HEK293 (cell line): ENCODE measurements around the gene PADI3.

Experiments used
- CTCF ChIA-PET: fragments of 350-600 bp; formaldehyde crosslinking; extraction: SDS; loops from one replicate; lab custom pipeline; 2021; ENCODE audit warnings: antibody characterized with exemption; lab: Yijun Ruan, JAX
- POLR2A ChIA-PET: fragments of 300-600 bp; formaldehyde crosslinking; extraction: SDS; loops from one replicate; lab custom pipeline; 2020; ENCODE audit warnings: antibody characterized with exemption, inconsistent platforms; lab: Yijun Ruan, JAX
- H3K27ac ChIP-seq: fragments of 200-500 bp; sonication (Bioruptor generic); 2 replicates; pipeline ENCODE4 v1.5.1; 2014; ENCODE audit warnings: low read depth, low read length, control low read depth, inconsistent platforms; ENCODE audit errors: extremely low read depth
- H3K36me3 ChIP-seq, 2 experiments: fragments of 200-500 bp in 1 of 2; sonication (Bioruptor generic) in 1 of 2; 1 replicate in 1 of 2; 2 replicates in 1 of 2; pipeline ENCODE4 v1.5.1; 2014 to 2017; ENCODE audit warnings: inconsistent platforms in 2 of 2, low read length in 2 of 2; ENCODE audit not compliant: control insufficient read depth in 2 of 2, insufficient read depth in 1 of 2
- H3K4me1 ChIP-seq: fragments of 200-500 bp; sonication (Bioruptor generic); 2 replicates; pipeline ENCODE4 v1.5.1; 2014; ENCODE audit warnings: mild to moderate bottlenecking, low read length, inconsistent platforms; ENCODE audit not compliant: control insufficient read depth, insufficient read depth
- H3K4me3 ChIP-seq: 2 replicates; pipeline ENCODE4 v1.5.1; 2011; ENCODE audit warnings: low read depth, mild to moderate bottlenecking, control low read depth, low read length, moderate library complexity
- H3K9me3 ChIP-seq: fragments of 200-500 bp; sonication (Bioruptor generic); 2 replicates; pipeline ENCODE4 v1.5.1; 2014; ENCODE audit warnings: low read depth, low read length, inconsistent platforms; ENCODE audit not compliant: control insufficient read depth, insufficient read depth
- FEZF1 ChIP-seq: fragments of 450-650 bp; formaldehyde crosslinking; IDR thresholded peaks from 2 replicates; pipeline ENCODE4 v1.5.1; 2016; ENCODE audit warnings: missing biosample characterization, missing genetic modification characterization
- KLF1 ChIP-seq: fragments of 450-650 bp; formaldehyde crosslinking; IDR thresholded peaks from 2 replicates; pipeline ENCODE4 v1.5.1; 2016; ENCODE audit warnings: missing biosample characterization, missing genetic modification characterization
- OSR2 ChIP-seq: fragments of 450-650 bp; formaldehyde crosslinking; IDR thresholded peaks from 2 replicates; pipeline ENCODE4 v1.5.1; 2016; ENCODE audit warnings: missing biosample characterization, missing genetic modification characterization
- OVOL3 ChIP-seq: fragments of 450-650 bp; formaldehyde crosslinking; IDR thresholded peaks from 2 replicates; pipeline ENCODE4 v1.5.1; 2016; ENCODE audit warnings: missing biosample characterization, missing genetic modification characterization
- SCRT2 ChIP-seq: fragments of 450-650 bp; formaldehyde crosslinking; IDR thresholded peaks from 2 replicates; pipeline ENCODE4 v1.5.1; 2016; ENCODE audit warnings: missing biosample characterization, missing genetic modification characterization
- SP3 ChIP-seq: fragments of 450-650 bp; formaldehyde crosslinking; IDR thresholded peaks from 2 replicates; pipeline ENCODE4 v1.5.1; 2016; ENCODE audit warnings: missing biosample characterization, missing genetic modification characterization
- ZBTB17 ChIP-seq: fragments of 450-650 bp; formaldehyde crosslinking; IDR thresholded peaks from 2 replicates; pipeline ENCODE4 v1.5.1; 2016; ENCODE audit warnings: missing biosample characterization, missing genetic modification characterization
- ZBTB49 ChIP-seq: fragments of 450-650 bp; formaldehyde crosslinking; IDR thresholded peaks from 2 replicates; pipeline ENCODE4 v1.5.1; 2016; ENCODE audit warnings: missing biosample characterization, missing genetic modification characterization, low read depth
- ZNF10 ChIP-seq: fragments of 450-650 bp; formaldehyde crosslinking; IDR thresholded peaks from 2 replicates; pipeline ENCODE4 v1.5.1; 2017; ENCODE audit warnings: missing biosample characterization, missing genetic modification characterization
- ZNF114 ChIP-seq: fragments of 450-650 bp; formaldehyde crosslinking; IDR thresholded peaks from 2 replicates; pipeline ENCODE4 v1.5.0; 2017; ENCODE audit warnings: missing biosample characterization, missing genetic modification characterization
- ZNF23 ChIP-seq: fragments of 450-650 bp; formaldehyde crosslinking; IDR thresholded peaks from 2 replicates; pipeline ENCODE4 v1.5.1; 2016; ENCODE audit warnings: missing biosample characterization, missing genetic modification characterization, borderline replicate concordance
- ZNF239 ChIP-seq: fragments of 450-650 bp; formaldehyde crosslinking; IDR thresholded peaks from 2 replicates; pipeline ENCODE4 v1.5.1; 2016; ENCODE audit warnings: missing biosample characterization, missing genetic modification characterization
- ZNF335 ChIP-seq: fragments of 450-650 bp; formaldehyde crosslinking; conservative IDR thresholded peaks from 2 replicates; pipeline ENCODE4 v1.5.1; 2016; ENCODE audit warnings: missing biosample characterization, missing genetic modification characterization
- ZNF398 ChIP-seq: fragments of 450-650 bp; formaldehyde crosslinking; IDR thresholded peaks from 2 replicates; pipeline ENCODE4 v1.5.1; 2017; ENCODE audit warnings: missing biosample characterization, missing genetic modification characterization
- ZNF501 ChIP-seq: fragments of 450-650 bp; formaldehyde crosslinking; IDR thresholded peaks from 2 replicates; pipeline ENCODE4 v1.5.1; 2016; ENCODE audit warnings: missing biosample characterization, missing genetic modification characterization
- ZNF561 ChIP-seq: fragments of 450-650 bp; IDR thresholded peaks from 2 replicates; pipeline ENCODE4 v1.5.1; 2018; ENCODE audit warnings: missing biosample characterization, missing genetic modification characterization, borderline replicate concordance
- ZNF658 ChIP-seq: fragments of 450-650 bp; formaldehyde crosslinking; IDR thresholded peaks from 2 replicates; pipeline ENCODE4; 2016; ENCODE audit warnings: missing biosample characterization, missing genetic modification characterization
- ZNF664 ChIP-seq: fragments of 450-650 bp; formaldehyde crosslinking; IDR thresholded peaks from 2 replicates; pipeline ENCODE4 v1.5.1; 2016; ENCODE audit warnings: missing biosample characterization, missing genetic modification characterization
- ZNF670 ChIP-seq: fragments of 450-650 bp; formaldehyde crosslinking; IDR thresholded peaks from 2 replicates; pipeline ENCODE4 v1.5.1; 2016; ENCODE audit warnings: missing biosample characterization, missing genetic modification characterization, low read depth
- ZNF704 ChIP-seq: fragments of 450-650 bp; formaldehyde crosslinking; IDR thresholded peaks from 2 replicates; pipeline ENCODE4 v1.5.1; 2016; ENCODE audit warnings: missing biosample characterization, missing genetic modification characterization
- ZNF830 ChIP-seq: fragments of 450-650 bp; IDR thresholded peaks from 2 replicates; pipeline ENCODE4 v1.5.0; 2018; ENCODE audit warnings: missing biosample characterization, missing genetic modification characterization, low read depth, mild to moderate bottlenecking, moderate library complexity
- ZNF843 ChIP-seq: fragments of 450-650 bp; formaldehyde crosslinking; IDR thresholded peaks from 2 replicates; pipeline ENCODE4 v1.5.1; 2016; ENCODE audit warnings: missing biosample characterization, missing genetic modification characterization
- ZXDB ChIP-seq: fragments of 450-650 bp; formaldehyde crosslinking; IDR thresholded peaks from 2 replicates; pipeline ENCODE4 v1.5.1; 2016; ENCODE audit warnings: missing biosample characterization, missing genetic modification characterization
- TF ChIP-seq, protein P1 (sequence below): fragments of 450-650 bp; formaldehyde crosslinking; IDR thresholded peaks from 2 replicates; pipeline ENCODE4 v1.5.1; 2016; ENCODE audit warnings: missing biosample characterization, missing genetic modification characterization

Gene PADI3

GRCh38 chr1:17229379-17229778 is 19.5 kb upstream of the PADI3 start:
- TF ChIP-seq ZNF830 (tag by site-specific recombination) = no peak
- TF ChIP-seq SP3 (tag by site-specific recombination) = no peak
- no peak for TF ChIP-seq ZNF501 (tag by site-specific recombination)
- no peak overlapping the region for H3K27ac ChIP-seq
- no peaks in the 10 kb centered on the region for H3K9me3 ChIP-seq
- ChIA-PET CTCF (no interaction called here), POLR2A (no interaction called here)
- peaks cover 14% of the 10 kb centered on the region for H3K4me1 ChIP-seq
- no peaks in the 10 kb centered on the region for H3K36me3 ChIP-seq
- no peak overlapping the region for H3K4me3 ChIP-seq

GRCh38 chr1:17230106-17230505 is 18.8 kb upstream of the PADI3 start:
- POLR2A ChIA-PET = no interaction called here

GRCh38 chr1:17230671-17231310 is 18.1 kb upstream of the PADI3 start:
- Histone ChIP-seq H3K9me3 (no peaks in the 10 kb centered on the region), H3K4me1 (peaks cover 14% of the 10 kb centered on the region), H3K27ac (no peak overlapping the region), H3K4me3 (no peak overlapping the region), H3K36me3 (no peaks in the 10 kb centered on the region)
- ChIA-PET POLR2A (no interaction called here), CTCF (no interaction called here)
- no peak for TF ChIP-seq ZNF23 (tag by site-specific recombination)
- no peak for TF ChIP-seq ZNF10 (tag by site-specific recombination)
- TF ChIP-seq ZNF561 (tag by site-specific recombination) = no peak
- TF ChIP-seq ZBTB17 (tag by site-specific recombination) = no peak
- TF ChIP-seq OVOL3 (tag by site-specific recombination) = no peak
- TF ChIP-seq, protein P1, sequence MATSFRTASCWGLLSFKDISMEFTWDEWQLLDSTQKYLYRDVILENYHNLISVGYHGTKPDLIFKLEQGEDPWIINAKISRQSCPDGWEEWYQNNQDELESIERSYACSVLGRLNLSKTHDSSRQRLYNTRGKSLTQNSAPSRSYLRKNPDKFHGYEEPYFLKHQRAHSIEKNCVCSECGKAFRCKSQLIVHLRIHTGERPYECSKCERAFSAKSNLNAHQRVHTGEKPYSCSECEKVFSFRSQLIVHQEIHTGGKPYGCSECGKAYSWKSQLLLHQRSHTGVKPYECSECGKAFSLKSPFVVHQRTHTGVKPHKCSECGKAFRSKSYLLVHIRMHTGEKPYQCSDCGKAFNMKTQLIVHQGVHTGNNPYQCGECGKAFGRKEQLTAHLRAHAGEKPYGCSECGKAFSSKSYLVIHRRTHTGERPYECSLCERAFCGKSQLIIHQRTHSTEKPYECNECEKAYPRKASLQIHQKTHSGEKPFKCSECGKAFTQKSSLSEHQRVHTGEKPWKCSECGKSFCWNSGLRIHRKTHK (tag by site-specific recombination) = no peak
- TF ChIP-seq ZNF239 (tag by site-specific recombination) = no peak
- peak; percentile 92 for TF ChIP-seq ZNF664 (tag by site-specific recombination)
- no peak for TF ChIP-seq ZNF114
- no peak for TF ChIP-seq ZNF670 (tag by site-specific recombination)
- TF ChIP-seq KLF1 (tag by site-specific recombination) = no peak
- TF ChIP-seq SCRT2 (tag by site-specific recombination) = 0 out of 2 replicates have a peak, but pooled peaks have one; percentile 28
- no peak for TF ChIP-seq ZNF398 (tag by site-specific recombination)
- no peak for TF ChIP-seq ZNF658 (tag by site-specific recombination)
- no peak for TF ChIP-seq OSR2 (tag by site-specific recombination)

More at GRCh38 chr1:17230106-17230505, 18.8 kb upstream of the PADI3 start:
- Histone ChIP-seq H3K4me3 (no peak overlapping the region), H3K27ac (no peak overlapping the region), H3K9me3 (no peaks in the 10 kb centered on the region), H3K4me1 (peaks cover 14% of the 10 kb centered on the region), H3K36me3 (no peaks in the 10 kb centered on the region)
- TF ChIP-seq FEZF1 (tag by site-specific recombination) (no peak), ZBTB49 (no peak), ZXDB (tag by site-specific recombination) (no peak), ZNF335 (tag by site-specific recombination) (0 out of 2 replicates have a peak, but pooled peaks have one; percentile 32), ZNF704 (tag by site-specific recombination) (no peak), ZNF843 (tag by site-specific recombination) (no peak)
- CTCF ChIA-PET = interaction anchor here (0.7 kb wide), 1 partner anchor 10 kb away, joined by 3 read pairs; no protein-coding TSS in a partner anchor
